ENCODE data around the gene PDPK1.

PDPK1 gene

GRCh38 chr16:2537451-2538379, at the start of gene PDPK1:
PDPK1 (plus strand) TSS chr16:2538021; CDS start chr16:2538113, 92 bp downstream.
- peak; percentile 96 for DNase-seq

- DNase-seq, result no peak
Measured at GRCh38 chr16:2489581-2489980, 48.2 kb upstream of the PDPK1 start.

- peak; percentile 41 for DNase-seq
Measured at GRCh38 chr16:2490190-2491105, 47.4 kb upstream of the PDPK1 start.

GRCh38 chr16:2492292-2492691, 45.5 kb upstream of the PDPK1 start:
- DNase-seq, result no peak

GRCh38 chr16:2493605-2494004, 44.2 kb upstream of the PDPK1 start:
- no peak for DNase-seq

GRCh38 chr16:2494616-2495015, 43.2 kb upstream of the PDPK1 start:
- no peak for DNase-seq

GRCh38 chr16:2495041-2495440, 42.8 kb upstream of the PDPK1 start:
- DNase-seq, result no peak

- DNase-seq, result no peak
Measured at GRCh38 chr16:2496223-2497115, 41.4 kb upstream of the PDPK1 start.

- DNase-seq, result no peak
Measured at GRCh38 chr16:2497116-2497630, 40.6 kb upstream of the PDPK1 start.

- DNase-seq, result no peak
Measured at GRCh38 chr16:2497695-2498484, 39.9 kb upstream of the PDPK1 start.

- no peak for DNase-seq
Measured at GRCh38 chr16:2498531-2499253, 39.1 kb upstream of the PDPK1 start.

- DNase-seq, result no peak
Measured at GRCh38 chr16:2499454-2499853, 38.4 kb upstream of the PDPK1 start.

GRCh38 chr16:2499890-2500429, 37.9 kb upstream of the PDPK1 start:
- DNase-seq, result no peak

- DNase-seq, result no peak
Measured at GRCh38 chr16:2500430-2500917, 37.3 kb upstream of the PDPK1 start.

- DNase-seq, result peak; percentile 74
Measured at GRCh38 chr16:2500918-2501750, 36.7 kb upstream of the PDPK1 start.

- no peak for DNase-seq
Measured at GRCh38 chr16:2501946-2502895, 35.6 kb upstream of the PDPK1 start.

- no peak for DNase-seq
Measured at GRCh38 chr16:2505695-2506094, 32.1 kb upstream of the PDPK1 start.

- DNase-seq, result no peak
Measured at GRCh38 chr16:2507052-2507659, 30.7 kb upstream of the PDPK1 start.

All from NCI-H146 (cell line).